ENCODE measurements around the gene TOR4A.
A peak's percentile ranks its signal among the peaks of the same experiment; 100 is the strongest.

TOR4A gene

DNA sequence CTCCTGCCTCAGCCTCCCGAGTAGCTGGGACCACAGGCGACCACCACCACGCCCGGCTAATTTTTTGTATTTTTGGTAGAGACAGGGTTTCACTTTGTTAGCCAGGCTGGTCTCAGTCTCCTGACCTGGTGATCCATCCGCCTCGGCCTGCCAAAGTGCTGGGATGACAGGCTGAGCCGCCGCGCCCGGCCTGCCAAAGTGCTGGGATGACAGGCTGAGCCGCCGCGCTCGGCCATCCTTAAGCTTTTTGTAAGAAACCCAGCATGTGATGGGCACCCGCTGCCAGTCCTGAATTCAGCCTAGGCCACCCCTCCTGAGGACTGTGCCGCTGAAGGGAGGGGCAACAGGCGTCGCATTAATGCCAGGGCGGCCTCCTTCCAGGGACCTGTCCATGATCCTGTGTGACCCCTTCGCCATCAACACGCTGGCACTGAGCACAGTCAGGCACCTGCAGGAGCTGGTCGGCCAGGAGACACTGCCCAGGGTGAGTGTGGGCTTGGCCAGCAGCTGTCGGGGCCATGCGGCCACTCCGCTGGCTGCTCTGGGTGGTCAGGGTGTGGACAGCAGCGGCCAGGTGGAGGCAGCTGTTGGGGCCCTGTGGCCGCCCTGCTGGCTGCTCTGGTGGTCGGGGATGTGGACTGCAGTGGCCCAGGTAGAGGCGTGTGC is 11.9 kb upstream of the TOR4A start:
- TF ChIP-seq CTCF (IDR thresholded peaks at IDR 0.05; ENCODE audit: low read depth, low read length, missing control alignments) = no peak
- no peak for DNase-seq
- no peaks in the 10 kb centered on the region for H3K27me3 ChIP-seq (replicated peaks)
- in situ Hi-C loops (cut with HindIII; ENCODE audit: low pct_ligation_motif_present, low sequenced_read_pairs) = no loop called here
- H3K36me3 ChIP-seq (replicated peaks) = peaks cover 48% of the 10 kb centered on the region
- H3K27ac ChIP-seq = no peak overlapping the region
- no peak overlapping the region for H3K4me3 ChIP-seq (ENCODE audit: low read depth, low read length)

GRCh38 chr9:137266162-137266527 is 11.4 kb upstream of the TOR4A start:
- Histone ChIP-seq H3K36me3 (replicated peaks) (peaks cover 52% of the 10 kb centered on the region), H3K27ac (no peak overlapping the region), H3K4me3 (ENCODE audit: low read depth, low read length) (no peak overlapping the region), H3K27me3 (replicated peaks) (no peaks in the 10 kb centered on the region)
- no peak for DNase-seq
- TF ChIP-seq CTCF (IDR thresholded peaks at IDR 0.05; ENCODE audit: low read depth, low read length, missing control alignments) = no peak
- in situ Hi-C loops (cut with HindIII; ENCODE audit: low pct_ligation_motif_present, low sequenced_read_pairs) = no loop called here

GRCh38 chr9:137266585-137267453 is 10.7 kb upstream of the TOR4A start:
- Histone ChIP-seq H3K36me3 (replicated peaks) (peaks cover 53% of the 10 kb centered on the region), H3K27me3 (replicated peaks) (no peaks in the 10 kb centered on the region), H3K4me3 (ENCODE audit: low read depth, low read length) (no peak overlapping the region), H3K27ac (no peak overlapping the region)
- in situ Hi-C loops (cut with HindIII; ENCODE audit: low pct_ligation_motif_present, low sequenced_read_pairs) = no loop called here
- no peak for TF ChIP-seq CTCF (IDR thresholded peaks at IDR 0.05; ENCODE audit: low read depth, low read length, missing control alignments)
- DNase-seq = no peak

GRCh38 chr9:137267933-137268355 is 9.6 kb upstream of the TOR4A start:
- peak; percentile 72 for DNase-seq
- H3K4me3 ChIP-seq (ENCODE audit: low read depth, low read length) = no peak overlapping the region
- H3K27ac ChIP-seq = peak overlapping the region; percentile 50
- peaks cover 62% of the 10 kb centered on the region for H3K36me3 ChIP-seq (replicated peaks)
- in situ Hi-C loops (cut with HindIII; ENCODE audit: low pct_ligation_motif_present, low sequenced_read_pairs) = no loop called here
- TF ChIP-seq CTCF (IDR thresholded peaks at IDR 0.05; ENCODE audit: low read depth, low read length, missing control alignments) = no peak
- H3K27me3 ChIP-seq (replicated peaks) = no peaks in the 10 kb centered on the region

DNA sequence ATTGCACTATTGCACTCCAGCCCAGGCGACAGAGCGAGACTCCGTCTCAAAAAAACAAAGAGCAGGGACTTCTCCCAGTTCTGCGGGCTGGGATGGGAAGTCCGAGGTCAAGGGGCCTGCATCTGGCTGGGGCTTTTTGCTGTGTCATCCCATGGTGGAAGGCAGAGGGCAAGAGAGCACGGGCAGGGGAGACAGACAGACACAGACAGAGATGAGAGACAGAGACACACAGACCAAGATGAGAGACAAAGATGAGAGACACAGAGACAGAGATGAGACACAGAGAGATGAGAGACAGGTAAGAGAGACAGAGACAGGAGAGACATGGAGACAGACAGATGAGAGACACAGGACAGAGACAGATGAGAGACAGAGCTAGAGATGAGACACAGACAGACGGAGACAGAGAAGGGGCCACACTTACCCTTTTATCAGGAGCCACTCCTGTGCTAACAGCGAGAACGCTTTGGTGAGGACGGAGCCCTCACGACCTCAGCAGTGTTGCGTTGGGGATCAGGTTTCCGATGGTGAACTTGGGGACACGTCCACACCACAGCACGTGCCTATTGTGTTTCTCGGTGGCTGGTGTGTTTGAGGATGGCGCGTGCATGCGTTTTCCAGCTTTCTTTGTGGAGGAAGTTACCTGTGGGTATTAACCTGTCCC is 8.9 kb upstream of the TOR4A start:
- H3K4me3 ChIP-seq (ENCODE audit: low read depth, low read length) = no peak overlapping the region
- no peak for TF ChIP-seq CTCF (IDR thresholded peaks at IDR 0.05; ENCODE audit: low read depth, low read length, missing control alignments)
- in situ Hi-C loops (cut with HindIII; ENCODE audit: low pct_ligation_motif_present, low sequenced_read_pairs) = no loop called here
- H3K27ac ChIP-seq = peak overlapping the region; percentile 50
- peaks cover 63% of the 10 kb centered on the region for H3K36me3 ChIP-seq (replicated peaks)
- H3K27me3 ChIP-seq (replicated peaks) = no peaks in the 10 kb centered on the region
- peak; percentile 31 for DNase-seq
